Activated effector memory CD4-positive, alpha-beta T cell treated with Interleukin-2 at 50 U/mL for 16 hours (primary cell): ENCODE measurements around the gene ABLIM2.

ENCODE experiments used
- DNase-seq: peaks from one replicate; pipeline ENCODE4 v3.0.0-alpha.2; 2020

The ABLIM2 gene

DNA sequence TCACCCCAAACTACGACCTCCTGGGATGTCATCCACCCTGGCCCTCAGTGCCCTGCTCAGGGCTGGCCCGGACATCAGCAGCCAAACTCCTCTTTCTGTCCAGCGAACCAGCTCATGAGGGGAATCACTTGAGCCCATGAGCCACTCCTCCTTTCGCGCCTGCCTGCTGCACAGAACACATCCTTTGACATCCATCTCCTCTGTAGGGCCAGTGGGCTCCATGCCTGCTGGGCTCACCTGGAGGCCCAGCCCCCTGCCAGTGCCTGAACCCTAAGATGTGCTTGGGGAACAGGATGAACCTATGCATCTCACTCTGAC, 43.5 kb downstream of the ABLIM2 start:
- no peak for DNase-seq

DNA sequence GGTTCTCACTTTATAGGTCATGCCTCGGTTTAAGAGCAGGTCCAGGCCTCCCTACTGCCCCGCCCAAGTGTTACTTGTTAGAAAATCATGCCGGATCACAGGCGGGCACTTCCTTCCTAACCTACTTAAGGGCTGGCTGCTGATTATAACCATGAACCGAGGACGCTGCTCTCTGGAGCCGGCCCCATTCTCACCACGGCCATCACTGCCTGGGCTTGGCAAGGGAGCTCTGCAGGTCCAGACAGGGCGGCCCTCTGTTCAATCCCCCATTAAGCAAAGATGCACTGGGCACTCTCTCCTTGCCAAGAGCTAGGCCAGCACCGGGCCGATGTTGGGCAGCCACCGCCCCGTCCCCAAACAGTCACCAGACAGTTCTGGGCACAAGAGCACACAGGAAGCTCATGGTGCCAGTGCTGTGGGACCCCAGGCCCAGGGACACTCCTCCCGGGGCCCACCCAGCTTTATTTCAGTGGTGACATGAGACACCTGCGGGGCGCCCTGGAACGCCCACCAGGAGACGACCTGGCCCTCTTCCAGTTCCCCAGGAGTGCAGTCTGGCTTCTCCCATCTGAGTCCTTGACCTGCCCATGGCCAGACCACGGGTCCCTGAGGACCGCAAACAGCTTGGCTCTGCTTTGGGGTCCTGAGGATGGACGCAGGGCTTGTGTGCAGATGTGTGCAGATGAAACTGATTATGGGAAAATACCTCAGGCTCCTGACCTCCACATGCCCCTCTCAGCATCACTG, 44.0 kb downstream of the ABLIM2 start:
- DNase-seq = no peak

DNA sequence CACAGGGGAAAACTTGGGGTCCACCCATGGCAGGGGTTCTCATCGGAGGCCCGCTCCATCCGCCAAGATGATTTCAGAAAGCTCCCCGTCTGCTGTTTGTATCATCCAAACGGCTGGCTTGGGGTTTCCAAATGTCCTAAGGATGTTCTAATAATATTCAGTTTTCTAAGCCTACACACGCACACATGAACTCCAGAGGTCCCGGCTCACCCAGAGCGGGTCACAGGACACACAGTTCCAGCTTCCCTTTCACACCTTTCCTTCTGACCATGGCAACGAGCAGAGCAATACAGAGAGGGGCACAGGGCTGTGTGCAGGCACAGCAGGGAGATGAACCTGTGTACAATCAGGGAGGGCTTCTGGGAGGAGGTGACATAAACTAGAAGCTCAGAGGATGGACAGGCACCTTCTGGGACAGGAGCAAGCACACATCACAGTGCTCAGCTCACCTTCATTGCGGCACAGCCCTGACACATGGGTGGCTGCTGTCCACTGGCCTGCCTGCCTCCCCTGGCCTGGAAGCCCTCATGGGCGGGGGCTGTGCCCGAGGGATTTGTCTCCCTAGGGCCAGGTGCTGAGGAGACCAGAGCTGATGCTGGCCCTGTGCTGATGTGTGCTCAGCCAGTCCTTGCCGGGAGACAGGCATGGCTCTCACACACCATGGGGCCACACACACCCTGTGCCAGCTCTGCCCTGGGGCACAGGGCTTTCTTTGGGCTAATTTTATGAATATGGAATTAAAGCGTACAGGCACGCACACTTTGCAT, 44.8 kb downstream of the ABLIM2 start:
- DNase-seq = no peak

DNA sequence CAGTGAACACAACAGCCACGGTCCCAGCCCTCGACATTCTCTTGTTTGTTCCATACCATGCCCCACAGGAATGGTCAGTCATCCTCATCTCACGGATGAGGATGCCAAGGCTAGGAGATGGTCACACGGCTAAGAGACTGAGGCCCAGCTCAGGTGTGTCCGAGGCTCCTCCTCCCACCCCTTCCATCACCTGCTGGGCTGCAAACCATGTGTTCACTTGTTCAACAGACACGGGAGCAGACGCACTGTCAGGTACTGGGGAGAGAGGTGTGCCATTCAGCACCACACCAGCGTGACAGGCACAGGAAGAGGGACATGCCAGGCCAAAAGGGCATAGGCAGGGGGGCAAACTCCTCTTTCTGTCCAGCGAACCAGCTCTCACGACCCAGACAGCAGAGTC, 45.9 kb downstream of the ABLIM2 start:
- no peak for DNase-seq

DNA sequence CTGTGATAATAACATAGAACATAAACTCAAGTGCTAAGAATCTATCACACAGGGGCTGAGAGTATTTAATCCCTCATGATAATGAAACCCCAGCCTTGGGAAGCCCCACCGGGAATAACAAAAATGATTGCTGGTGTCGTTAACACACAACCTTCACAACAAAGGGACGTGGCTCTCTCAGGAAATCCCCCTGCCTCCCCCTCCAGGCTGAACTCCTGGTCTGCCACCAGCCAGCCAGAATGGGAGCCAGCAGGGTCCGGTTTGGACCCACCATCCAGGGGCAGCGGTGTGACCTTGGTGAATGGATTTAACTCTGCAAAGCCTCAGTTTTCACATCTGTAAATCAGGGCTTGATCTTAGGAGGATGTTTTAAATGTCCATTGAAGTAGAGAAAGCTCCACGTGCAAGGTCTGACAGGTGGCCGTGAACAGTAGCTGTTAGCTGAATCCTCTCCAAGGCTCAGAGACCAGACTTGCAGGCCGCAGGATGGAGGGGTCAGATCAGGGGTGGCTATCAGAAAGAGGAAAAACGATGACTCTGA, 46.5 kb downstream of the ABLIM2 start:
- no peak for DNase-seq

DNA sequence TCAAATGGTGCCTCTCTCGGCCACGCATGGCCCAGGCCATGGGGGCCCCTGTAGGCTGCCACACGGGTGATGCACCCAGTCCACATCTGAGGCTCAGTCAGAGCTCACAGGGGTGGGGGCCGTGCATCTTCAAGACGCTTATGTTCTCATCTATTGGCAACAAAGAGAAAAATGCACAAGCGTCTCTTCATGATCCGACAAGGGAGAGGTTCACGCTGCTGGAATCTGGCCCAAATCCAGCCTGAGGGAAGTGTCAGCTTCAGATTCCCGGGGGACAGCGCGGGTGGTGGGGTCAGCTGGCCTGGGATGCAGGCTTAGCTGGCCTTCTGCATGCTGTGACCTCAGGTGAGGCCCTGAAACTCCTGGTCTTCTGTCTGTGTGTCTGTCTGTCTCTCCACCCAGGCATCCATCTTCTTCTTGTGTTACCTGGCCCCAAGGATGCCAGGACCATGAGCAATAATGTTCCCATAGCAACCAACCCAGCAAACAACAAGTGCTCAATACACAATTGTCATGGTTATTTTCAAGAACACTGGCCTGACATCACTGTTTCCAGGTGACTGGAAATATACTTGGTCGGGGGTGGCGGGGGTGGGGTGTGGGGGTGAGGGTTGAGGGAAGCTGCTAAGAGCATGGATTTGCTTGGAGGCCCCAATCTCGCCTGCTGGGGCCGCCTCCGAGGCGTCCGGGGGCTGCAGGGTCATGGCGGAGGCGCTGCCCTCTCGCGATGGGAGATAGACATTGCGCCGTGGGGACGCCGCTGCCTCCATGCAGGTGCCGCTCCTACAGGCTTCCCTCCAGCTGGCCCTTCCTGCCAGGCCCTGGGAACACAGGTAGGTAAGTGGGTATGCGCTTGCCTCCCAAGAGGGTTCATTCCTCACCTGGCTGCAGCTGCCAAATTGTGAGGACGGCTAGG, 48.3 kb downstream of the ABLIM2 start:
- no peak for DNase-seq

DNA sequence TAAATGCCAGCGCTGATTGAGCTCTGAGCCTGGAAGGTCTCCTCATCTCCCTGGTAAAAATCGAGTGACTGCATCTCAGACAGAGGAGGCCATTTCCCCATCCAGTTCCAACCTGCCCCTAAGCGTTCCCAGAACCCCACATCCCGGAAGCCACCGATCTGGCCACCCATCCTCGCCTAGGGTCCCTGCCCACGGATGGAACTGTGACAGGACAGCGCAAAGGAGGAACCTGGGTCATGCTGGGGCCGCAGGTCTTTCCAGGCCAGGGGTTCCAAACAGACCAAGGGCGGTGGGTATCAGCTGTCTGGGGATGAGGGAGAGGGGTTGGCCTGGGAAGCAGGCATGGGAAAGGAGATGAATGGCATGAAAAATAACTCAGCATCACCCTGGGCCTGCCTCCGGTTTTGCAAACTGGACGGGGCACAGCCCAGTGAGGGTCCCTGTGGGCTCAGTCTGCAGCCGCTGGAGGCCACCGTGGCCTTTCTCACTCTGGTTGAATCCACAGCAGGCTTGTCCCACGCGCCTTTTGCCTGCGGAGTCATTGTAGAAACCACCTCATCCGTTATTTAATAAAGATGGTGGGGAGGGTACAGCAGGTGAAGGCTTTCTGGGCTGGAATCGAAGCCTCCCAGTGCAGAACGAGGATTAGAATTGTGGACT, 49.1 kb downstream of the ABLIM2 start:
- no peak for DNase-seq

DNA sequence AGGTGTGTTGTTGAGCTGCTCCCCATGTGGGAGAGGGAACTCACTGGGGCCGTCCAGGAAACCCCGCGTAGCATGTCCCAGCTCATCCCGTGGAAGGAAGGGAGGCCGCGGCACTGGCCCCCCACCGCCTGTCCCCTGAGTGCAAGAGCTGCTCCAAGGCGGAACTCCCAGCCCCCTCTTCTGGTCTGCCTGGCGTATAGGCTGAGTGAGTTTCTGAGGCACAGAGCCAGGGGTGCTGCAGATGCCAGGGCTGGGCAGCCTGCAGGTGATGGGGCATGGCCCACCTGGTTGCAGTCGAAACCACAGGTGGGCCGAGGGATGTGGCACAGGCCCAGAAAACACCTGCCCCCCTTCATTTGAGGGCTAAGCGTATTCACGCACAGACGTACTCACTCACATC, 49.6 kb downstream of the ABLIM2 start:
- DNase-seq = no peak

DNA sequence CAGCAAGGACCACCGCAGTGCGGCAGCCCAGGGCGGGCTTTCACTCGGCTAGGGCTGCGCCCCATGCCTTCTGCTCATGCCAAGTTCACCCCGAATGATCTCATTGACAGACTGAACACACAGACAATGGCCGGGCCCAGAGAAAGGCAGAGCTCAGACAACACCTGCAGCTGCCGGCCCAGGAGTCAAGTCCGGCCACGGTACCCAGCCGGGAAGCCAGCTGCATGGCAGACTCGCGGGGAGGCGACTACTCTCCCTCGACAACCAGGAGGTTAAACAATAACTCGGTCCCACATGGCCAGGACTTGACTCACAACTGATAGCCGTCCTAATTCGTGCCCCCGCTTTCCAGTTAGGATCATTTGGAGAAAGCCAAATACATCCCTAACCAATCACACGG, 50.4 kb downstream of the ABLIM2 start:
- no peak for DNase-seq

DNA sequence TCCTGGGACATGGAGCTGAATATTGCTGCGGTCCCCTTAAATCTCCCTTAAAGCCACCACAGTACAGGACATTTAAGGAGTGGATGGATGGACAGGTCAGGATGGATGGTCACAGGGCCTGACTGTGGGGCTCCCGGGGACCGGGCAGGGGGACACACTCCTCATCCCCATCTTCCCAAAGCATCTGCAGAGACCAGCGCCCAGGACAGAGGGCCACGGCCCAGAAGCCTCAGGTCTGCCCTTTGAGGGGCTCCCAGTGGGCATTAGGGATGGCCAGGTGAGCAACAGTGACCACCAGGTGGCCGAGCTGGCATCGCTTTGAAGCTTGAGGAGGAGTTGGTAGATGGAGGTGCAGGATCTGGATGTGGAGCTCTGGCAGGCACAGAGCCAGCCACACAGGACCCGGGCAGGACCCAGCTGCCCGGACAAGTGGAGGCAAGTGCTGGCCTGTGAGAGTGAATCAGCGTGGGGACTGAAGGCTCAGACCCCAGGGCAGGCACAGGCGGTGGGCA, 51.4 kb downstream of the ABLIM2 start:
- no peak for DNase-seq

DNA sequence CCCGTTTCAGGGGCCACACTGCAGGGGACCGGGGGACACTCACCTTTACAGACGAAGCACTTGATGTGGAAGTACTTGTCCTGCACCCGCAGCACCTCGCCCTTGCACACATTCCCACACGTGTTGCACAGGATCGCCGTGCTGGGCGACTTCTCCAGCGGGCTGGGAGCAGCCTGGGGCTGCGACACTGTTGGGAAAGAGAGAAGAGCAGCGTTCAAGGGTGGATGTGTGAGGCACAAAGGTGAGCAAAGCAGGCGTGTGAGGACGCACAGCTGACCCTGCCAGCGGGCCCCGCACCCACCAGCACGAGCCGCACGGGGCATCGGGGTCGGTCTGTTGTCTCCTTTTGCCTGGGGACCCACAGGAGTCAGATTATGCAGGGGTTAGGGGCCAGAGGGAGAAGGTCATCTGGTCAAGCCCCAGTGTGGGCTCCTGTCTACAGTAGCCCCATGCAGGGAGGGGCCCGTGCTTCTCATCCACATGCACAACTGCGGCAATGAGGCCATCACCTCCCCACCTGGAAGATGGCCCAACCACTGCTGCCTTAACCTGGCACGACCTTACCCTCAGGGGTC, 52.1 kb downstream of the ABLIM2 start:
- no peak for DNase-seq

DNA sequence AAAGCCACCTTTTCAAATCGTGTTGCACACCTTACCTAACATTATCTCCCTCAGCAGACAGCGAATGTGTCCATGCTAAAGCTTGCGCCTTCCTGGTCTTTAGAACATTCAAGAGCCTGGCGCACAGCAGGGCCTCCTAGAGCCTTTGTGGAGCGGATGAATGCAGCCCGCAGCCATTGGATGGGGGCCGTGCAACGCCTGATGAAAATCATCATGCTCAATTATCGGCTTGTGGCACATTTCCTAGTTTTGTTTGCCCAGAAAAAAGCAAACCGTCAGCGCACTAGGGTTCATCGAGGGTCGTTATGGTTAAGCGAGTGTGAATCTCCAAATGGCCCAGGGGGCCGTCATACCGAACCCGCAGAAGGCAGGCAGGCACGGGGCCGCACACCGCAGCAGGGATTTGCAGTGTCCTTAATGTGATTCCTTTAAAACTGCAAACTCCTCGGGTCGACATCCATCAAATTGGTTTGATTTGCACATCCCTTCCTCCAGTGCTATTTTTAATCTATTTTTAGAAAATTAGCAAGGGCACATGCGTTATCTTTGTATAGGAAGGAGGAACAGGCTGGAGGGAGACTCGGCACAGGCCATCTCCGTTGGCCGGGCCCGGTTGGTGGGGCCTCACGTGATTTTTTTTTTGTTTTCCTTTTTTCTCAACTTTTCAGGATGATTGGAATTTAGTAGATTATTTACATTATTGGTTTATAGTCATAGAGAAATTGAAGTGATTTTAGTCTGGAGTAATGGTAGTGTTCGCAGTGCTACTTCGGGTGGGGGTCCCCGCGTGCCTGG, 53.1 kb downstream of the ABLIM2 start:
- DNase-seq = no peak

DNA sequence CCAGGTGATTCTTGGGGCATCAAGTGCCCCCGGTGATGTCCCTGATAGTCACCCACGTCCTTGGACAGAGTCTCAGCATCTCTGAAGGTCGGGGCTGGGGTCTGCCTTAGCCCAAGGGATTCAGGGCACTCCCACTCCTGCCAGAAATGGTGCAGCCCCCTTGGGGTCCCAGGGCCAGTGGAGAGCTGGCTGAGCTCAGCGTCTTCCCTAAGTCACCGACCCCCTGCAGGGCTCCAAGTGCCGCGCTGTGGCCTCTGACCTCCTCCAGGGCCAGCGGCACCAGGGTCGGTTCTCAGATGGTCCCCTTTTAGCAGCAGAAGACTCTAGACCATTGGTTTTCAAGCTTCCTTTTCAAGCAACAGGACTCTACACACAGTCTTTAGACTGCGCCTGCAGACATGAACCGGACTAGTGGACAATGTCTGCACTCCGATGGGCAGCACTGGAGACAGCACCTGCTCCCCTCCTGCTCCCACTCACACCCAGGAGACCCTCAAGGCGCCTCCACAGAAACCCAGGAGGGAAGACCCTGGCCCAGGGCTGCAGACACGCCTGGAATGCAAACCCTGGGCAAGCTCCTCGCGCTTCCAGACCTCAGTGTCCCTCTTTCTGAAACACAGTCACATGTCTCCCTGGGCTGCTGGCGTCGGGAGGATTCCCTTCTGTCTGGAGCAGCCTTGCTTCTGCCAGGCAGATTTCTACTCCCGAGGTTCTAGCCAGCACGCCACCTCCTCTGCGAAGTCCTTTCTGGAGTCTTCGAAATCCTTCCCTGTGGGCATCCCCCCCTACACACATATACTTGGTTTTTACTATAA, 53.9 kb downstream of the ABLIM2 start:
- DNase-seq = no peak

DNA sequence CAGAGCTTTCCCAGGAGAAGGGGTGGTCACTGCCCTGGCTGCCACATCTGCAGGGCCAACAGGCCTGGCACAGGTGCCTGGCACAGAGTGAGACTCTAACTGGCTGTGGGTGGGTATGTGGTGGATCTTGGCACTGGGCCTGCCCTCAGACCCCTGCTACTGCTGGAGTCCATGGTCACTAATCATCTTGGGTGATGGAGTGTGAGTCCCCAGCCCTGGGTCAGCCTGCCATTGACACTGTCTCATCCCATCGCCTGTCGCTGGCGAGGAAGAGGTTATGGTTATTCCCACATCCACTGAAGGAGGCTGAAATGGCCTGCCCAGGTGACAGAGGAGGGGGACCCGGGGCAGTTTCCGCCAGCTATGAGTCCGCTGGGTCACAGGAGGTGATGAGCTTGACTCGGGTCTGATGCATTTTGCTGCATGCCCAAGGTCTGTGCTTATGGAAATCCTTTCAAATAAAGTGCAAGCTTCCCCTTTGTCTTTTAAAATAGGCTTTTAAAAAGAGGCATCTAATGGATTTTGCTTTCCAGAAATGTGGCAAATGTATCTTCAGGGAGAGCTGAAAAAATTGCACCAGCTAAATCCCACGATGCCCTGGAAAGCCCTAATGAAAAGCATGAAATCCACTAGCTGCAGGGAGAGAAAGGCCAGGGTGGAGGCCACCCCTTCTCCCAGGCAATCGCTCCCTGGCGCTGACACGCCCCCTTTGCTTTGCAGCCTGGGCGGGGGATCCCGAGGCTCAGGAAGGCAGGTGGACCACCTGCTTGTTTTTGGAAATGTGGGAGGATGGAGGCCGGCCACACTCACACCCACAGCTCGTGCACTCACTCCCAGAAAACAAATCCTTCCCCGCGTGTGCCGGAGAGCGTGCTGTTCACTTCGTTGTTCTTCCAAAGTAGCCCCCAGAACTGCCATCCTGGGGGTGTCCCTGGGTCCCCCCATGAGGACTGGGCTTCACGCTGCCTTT, 54.9 kb downstream of the ABLIM2 start:
- no peak for DNase-seq

DNA sequence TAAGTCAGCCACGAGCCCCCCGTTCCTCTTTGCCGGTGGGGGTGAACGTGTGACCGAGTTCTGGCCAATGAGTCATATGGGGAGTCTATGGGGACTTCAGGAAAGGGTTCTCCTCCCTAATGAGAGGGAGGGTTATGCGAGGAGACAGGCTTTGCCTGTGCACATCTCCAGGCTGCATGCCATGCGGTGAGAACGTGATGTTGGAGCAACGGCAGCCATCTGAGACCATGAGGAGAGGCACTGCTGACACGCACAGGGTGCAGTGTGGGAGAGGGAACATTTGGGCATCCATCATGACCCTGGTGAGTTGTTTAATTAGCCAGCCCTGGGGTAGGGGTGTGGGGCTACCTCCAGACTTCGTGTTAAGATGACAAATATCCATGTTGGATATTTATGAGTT, 55.8 kb downstream of the ABLIM2 start:
- DNase-seq = no peak

DNA sequence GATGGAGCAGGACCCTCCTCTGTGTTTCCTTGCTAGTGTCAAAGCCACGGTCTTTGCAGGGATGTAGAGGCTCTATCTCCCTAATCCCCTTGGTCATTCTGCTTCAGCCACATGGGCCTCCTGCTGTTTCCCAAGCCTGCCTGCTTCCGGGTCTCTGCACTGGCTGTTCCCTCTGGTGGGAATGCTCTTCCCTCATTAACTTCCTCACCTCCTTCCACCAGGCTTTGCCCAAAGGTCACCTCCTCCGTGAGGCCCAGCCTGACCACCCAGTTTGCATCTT, 56.6 kb downstream of the ABLIM2 start:
- DNase-seq = no peak

DNA sequence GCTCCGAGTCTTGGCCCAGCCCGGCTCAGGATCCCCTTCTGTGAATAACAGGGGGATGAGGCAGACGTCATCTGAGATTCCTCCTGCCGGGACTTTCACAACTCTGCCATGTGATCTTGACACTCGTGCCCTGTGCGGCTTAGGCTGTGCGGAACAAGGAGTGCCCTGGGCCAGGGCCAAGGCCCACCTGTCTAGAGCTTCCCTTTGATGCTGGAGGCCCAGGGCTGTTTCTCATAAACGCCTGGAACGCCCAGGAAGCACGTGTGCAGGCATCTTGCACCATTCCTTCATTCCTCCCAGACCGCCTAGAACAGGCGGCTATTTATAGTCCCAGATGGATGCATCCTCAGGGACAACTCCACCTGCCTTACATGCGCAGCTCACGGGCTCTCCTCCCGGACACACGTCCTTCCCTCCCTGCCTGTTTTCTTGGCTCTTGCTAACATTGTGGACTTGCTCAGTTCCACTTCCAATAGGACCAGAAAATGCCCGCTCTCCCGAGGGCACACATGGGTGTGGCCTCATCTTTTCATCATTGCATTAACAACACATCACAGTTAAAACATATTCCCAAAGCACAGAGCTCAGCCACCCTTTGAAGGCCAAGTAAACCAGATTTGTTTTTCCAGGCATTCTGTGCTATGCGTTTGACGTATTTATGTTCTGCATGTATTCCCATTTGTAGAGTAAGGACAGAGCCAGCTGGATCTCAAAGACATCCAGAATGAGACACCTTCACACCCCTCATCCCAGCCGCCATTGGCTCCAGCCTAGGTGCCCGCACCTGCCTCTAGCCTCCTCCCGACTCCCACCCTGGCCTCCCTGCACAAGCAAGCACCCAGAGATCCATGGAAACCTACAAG, 57.2 kb downstream of the ABLIM2 start:
- no peak for DNase-seq

DNA sequence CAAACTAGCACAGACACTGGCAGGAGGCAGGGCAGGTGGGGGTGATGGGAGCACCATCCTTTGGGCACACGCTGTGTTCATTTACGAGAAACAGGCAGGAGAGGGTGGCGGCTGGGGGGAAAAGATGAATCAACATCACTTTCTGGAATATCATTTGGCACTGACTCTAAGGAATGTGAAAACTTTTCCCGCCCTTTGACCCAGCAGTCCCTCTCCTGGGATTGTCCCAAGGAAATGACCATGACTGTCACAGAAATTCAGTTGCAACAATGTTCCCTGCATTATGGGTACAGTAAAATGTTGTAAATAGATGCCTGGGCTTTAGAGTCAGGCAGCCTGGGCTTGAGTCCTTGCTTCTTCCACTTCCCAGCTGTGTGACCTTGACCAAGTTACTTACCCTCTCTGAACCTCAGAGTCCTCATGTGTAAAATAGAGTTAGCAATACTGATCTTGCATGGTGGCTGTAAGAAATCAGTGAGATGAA, 58.6 kb downstream of the ABLIM2 start:
- no peak for DNase-seq
